ENCODE data around the gene MICU2. TPM values are rescaled to one million over a fixed set of nuclear protein-coding genes. Genes with fewer than 3 reads are reported as not detected.

The MICU2 gene
- total RNA-seq, 1 experiment from 2014 or later: 16.3 TPM

GRCh38 chr13:21573920-21574712, 29.9 kb downstream of the MICU2 start:
- Mint-ChIP-seq H3K27me3 (ENCODE audit: unreplicated experiment) (no peaks in the 10 kb centered on the region), H3K9me3 (ENCODE audit: low read depth, unreplicated experiment) (no peaks in the 10 kb centered on the region), H3K4me1 (ENCODE audit: low read depth, unreplicated experiment) (no peaks in the 10 kb centered on the region), H3K4me3 (ENCODE audit: low read depth, unreplicated experiment) (no peak overlapping the region), H3K36me3 (ENCODE audit: insufficient read depth, unreplicated experiment) (no peaks in the 10 kb centered on the region), H3K27ac (ENCODE audit: unreplicated experiment) (peak overlapping the region; percentile 47)
- no TSS peak for BruUV-seq (replicated peaks)
- CTCF ChIA-PET: no interaction called here
- TF ChIP-seq, protein P1, sequence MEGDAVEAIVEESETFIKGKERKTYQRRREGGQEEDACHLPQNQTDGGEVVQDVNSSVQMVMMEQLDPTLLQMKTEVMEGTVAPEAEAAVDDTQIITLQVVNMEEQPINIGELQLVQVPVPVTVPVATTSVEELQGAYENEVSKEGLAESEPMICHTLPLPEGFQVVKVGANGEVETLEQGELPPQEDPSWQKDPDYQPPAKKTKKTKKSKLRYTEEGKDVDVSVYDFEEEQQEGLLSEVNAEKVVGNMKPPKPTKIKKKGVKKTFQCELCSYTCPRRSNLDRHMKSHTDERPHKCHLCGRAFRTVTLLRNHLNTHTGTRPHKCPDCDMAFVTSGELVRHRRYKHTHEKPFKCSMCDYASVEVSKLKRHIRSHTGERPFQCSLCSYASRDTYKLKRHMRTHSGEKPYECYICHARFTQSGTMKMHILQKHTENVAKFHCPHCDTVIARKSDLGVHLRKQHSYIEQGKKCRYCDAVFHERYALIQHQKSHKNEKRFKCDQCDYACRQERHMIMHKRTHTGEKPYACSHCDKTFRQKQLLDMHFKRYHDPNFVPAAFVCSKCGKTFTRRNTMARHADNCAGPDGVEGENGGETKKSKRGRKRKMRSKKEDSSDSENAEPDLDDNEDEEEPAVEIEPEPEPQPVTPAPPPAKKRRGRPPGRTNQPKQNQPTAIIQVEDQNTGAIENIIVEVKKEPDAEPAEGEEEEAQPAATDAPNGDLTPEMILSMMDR (IDR thresholded peaks at IDR 0.05; ENCODE audit: unreplicated experiment): no peak
- intact Hi-C loops (cut with micrococcal nuclease; ENCODE audit: unreplicated experiment): no loop called here
- no peak for DNase-seq

DNA sequence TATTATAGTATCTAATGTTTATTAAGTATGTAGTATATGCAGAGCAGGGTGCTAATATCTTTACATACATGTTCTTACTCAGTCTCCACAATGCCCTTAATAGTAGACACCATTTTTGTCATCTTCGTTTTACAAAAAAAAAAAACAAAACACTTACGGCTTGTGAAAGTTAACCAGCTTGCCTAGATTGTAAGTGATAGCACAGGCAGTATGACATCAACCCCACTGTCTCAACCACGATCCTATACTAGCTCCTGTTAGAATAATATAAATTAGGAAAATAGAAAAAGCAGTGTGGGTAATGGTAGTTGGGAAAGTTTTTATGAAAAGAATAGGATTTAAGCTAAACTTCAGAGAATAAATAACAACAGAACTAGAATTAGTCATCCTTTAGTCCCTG, 34.3 kb downstream of the MICU2 start:
- BruUV-seq (replicated peaks): no TSS peak
- Mint-ChIP-seq H3K4me1 (ENCODE audit: low read depth, unreplicated experiment) (no peaks in the 10 kb centered on the region), H3K9me3 (ENCODE audit: low read depth, unreplicated experiment) (no peaks in the 10 kb centered on the region), H3K36me3 (ENCODE audit: insufficient read depth, unreplicated experiment) (no peaks in the 10 kb centered on the region), H3K27me3 (ENCODE audit: unreplicated experiment) (no peaks in the 10 kb centered on the region), H3K4me3 (ENCODE audit: low read depth, unreplicated experiment) (no peak overlapping the region), H3K27ac (ENCODE audit: unreplicated experiment) (no peak overlapping the region)
- DNase-seq: no peak
- TF ChIP-seq, protein P1 (IDR thresholded peaks at IDR 0.05; ENCODE audit: unreplicated experiment): no peak
- intact Hi-C loops (cut with micrococcal nuclease; ENCODE audit: unreplicated experiment): no loop called here
- CTCF ChIA-PET: no interaction called here

DNA sequence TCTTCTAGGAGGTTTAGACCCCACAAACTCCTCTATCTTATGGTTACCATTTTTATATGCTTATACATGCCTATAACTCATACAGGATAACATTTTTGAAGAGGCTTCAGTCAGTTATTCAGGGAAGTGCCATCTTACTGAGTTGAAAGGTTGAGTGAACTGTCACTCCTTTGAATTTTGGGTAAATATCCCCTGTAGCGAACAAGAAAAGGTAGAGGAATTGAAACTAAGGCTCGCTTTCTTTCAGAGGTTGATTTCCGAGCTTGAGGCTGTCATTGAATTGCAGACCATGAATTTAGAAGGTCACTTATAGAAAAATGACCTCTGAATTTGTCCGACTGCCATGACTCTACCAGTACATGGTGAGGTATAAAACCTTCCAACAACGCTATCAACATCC, 35.1 kb downstream of the MICU2 start:
- no peak for DNase-seq
- H3K4me1 Mint-ChIP-seq (ENCODE audit: low read depth, unreplicated experiment): no peaks in the 10 kb centered on the region
- CTCF ChIA-PET: no interaction called here
- no peak overlapping the region for H3K4me3 Mint-ChIP-seq (ENCODE audit: low read depth, unreplicated experiment)
- no peaks in the 10 kb centered on the region for H3K27me3 Mint-ChIP-seq (ENCODE audit: unreplicated experiment)
- BruUV-seq (replicated peaks): no TSS peak
- TF ChIP-seq, protein P1 (IDR thresholded peaks at IDR 0.05; ENCODE audit: unreplicated experiment): no peak
- no peaks in the 10 kb centered on the region for H3K9me3 Mint-ChIP-seq (ENCODE audit: low read depth, unreplicated experiment)
- H3K36me3 Mint-ChIP-seq (ENCODE audit: insufficient read depth, unreplicated experiment): no peaks in the 10 kb centered on the region
- no peak overlapping the region for H3K27ac Mint-ChIP-seq (ENCODE audit: unreplicated experiment)
- intact Hi-C loops (cut with micrococcal nuclease; ENCODE audit: unreplicated experiment): no loop called here

- Mint-ChIP-seq H3K4me3 (ENCODE audit: low read depth, unreplicated experiment) (no peak overlapping the region), H3K36me3 (ENCODE audit: insufficient read depth, unreplicated experiment) (no peaks in the 10 kb centered on the region), H3K27ac (ENCODE audit: unreplicated experiment) (no peak overlapping the region), H3K9me3 (ENCODE audit: low read depth, unreplicated experiment) (peaks cover 1% of the 10 kb centered on the region), H3K4me1 (ENCODE audit: low read depth, unreplicated experiment) (no peaks in the 10 kb centered on the region), H3K27me3 (ENCODE audit: unreplicated experiment) (no peaks in the 10 kb centered on the region)
- DNase-seq: no peak
- BruUV-seq (replicated peaks): no TSS peak
- intact Hi-C loops (cut with micrococcal nuclease; ENCODE audit: unreplicated experiment): no loop called here
- TF ChIP-seq, protein P1 (IDR thresholded peaks at IDR 0.05; ENCODE audit: unreplicated experiment): no peak
- CTCF ChIA-PET: no interaction called here
Observed at GRCh38 chr13:21567714-21568113, 36.3 kb downstream of the MICU2 start.
